ENCODE results near the gene WASF3.

DNA sequence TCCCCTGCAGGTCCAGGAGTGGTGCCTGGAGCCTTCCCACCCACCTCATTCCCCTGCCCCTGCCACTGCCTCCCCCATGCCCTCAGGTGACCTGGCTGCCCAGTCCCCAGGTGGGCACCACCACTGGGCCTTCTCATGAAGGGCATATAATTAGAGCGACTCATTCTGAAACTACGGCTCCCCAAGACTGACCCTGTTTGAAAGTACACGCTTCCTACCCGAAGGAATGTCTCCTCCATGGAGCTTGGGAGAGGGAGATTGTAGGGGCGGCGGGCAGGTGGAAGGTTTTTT is 150.5 kb downstream of the WASF3 start:
- TF ChIP-seq, protein P1, sequence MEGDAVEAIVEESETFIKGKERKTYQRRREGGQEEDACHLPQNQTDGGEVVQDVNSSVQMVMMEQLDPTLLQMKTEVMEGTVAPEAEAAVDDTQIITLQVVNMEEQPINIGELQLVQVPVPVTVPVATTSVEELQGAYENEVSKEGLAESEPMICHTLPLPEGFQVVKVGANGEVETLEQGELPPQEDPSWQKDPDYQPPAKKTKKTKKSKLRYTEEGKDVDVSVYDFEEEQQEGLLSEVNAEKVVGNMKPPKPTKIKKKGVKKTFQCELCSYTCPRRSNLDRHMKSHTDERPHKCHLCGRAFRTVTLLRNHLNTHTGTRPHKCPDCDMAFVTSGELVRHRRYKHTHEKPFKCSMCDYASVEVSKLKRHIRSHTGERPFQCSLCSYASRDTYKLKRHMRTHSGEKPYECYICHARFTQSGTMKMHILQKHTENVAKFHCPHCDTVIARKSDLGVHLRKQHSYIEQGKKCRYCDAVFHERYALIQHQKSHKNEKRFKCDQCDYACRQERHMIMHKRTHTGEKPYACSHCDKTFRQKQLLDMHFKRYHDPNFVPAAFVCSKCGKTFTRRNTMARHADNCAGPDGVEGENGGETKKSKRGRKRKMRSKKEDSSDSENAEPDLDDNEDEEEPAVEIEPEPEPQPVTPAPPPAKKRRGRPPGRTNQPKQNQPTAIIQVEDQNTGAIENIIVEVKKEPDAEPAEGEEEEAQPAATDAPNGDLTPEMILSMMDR (conservative IDR thresholded peaks at IDR 0.05 in 1 of 2, IDR thresholded peaks at IDR 0.05 in 1 of 2; ENCODE audit: extremely low read depth in 1 of 2, insufficient read depth in 1 of 2, low read depth in 1 of 2, low read length in 2 of 2), result no peak
- no peak for TF ChIP-seq EZH2 (IDR thresholded peaks at IDR 0.05; ENCODE audit: borderline replicate concordance, low read length)

Measured in mammary epithelial cell (primary cell).